OCI-LY3 (cell line): ENCODE measurements around the gene MTMR3.

Experiments
- CTCF ChIP-seq: fragments of 200-600, 300-600 bp; sonication (generic); IDR thresholded peaks from 2 replicates; pipeline ENCODE4 v1.5.1; 2014; ENCODE audit warnings: antibody characterized with exemption, low read length, low read depth
- EZH2phosphoT487 ChIP-seq: fragments of 200-600 bp; shearing (Covaris generic); IDR thresholded peaks from 2 replicates; pipeline ENCODE4 v1.6.1; 2018; ENCODE audit warnings: antibody characterized with exemption, mixed run types, low read depth

GRCh38 chr22:30046716-30047363 lies 163.9 kb downstream of the MTMR3 start:
- TF ChIP-seq CTCF (no peak), EZH2phosphoT487 (no peak)
